HepG2 (cell line): ENCODE measurements around the gene ADSS1. TPM values are rescaled to one million over a fixed set of nuclear protein-coding genes. Genes with fewer than 3 reads are reported as not detected.
A peak's percentile ranks its signal among the peaks of the same experiment; 100 is the strongest.

ENCODE experiments used
- ATAD3A ChIP-seq: sonication (generic); formaldehyde crosslinking; IDR thresholded peaks from 2 replicates; pipeline ENCODE4 v1.4.0; 2020; ENCODE audit warnings: missing genetic modification reagents
- CEBPB ChIP-seq: IDR thresholded peaks from 2 replicates; pipeline ENCODE4 v1.6.1; 2011; ENCODE audit warnings: low read depth, low read length, improper control_type of control experiment, borderline replicate concordance
- FOSL1 ChIP-seq: sonication (generic); formaldehyde crosslinking; IDR thresholded peaks from 2 replicates; pipeline ENCODE4 v1.9.0; 2021; ENCODE audit warnings: missing genetic modification reagents, borderline replicate concordance
- HMG20B ChIP-seq: conservative IDR thresholded peaks from 2 replicates; pipeline ENCODE4 v1.6.1; 2016; ENCODE audit warnings: missing genetic modification reagents, missing compliant biosample characterization
- MZF1 ChIP-seq: sonication (generic); formaldehyde crosslinking; IDR thresholded peaks from 2 replicates; pipeline ENCODE4 v1.8.1; 2023; ENCODE audit warnings: mild to moderate bottlenecking, missing genetic modification reagents, borderline replicate concordance
- RARG ChIP-seq: sonication (generic); formaldehyde crosslinking; IDR thresholded peaks from 2 replicates; pipeline ENCODE4 v1.4.0; 2020; ENCODE audit warnings: low read depth, mild to moderate bottlenecking, missing genetic modification reagents
- SOX13 ChIP-seq, 3 experiments: fragments of 450-650 bp in 1 of 3; sonication (generic) in 1 of 3; formaldehyde crosslinking in 1 of 3; IDR thresholded peaks in 2 of 3; conservative IDR thresholded peaks in 1 of 3; 2 replicates each; pipeline versions ENCODE4 v1.5.0 to v1.6.1; 2016 to 2020; ENCODE audit warnings: antibody characterized with exemption in 1 of 3, mild to moderate bottlenecking in 1 of 3, missing compliant biosample characterization in 1 of 3, missing genetic modification reagents in 1 of 3, moderate library complexity in 1 of 3
- TRIM24 ChIP-seq: sonication (generic); formaldehyde crosslinking; IDR thresholded peaks from 2 replicates; pipeline ENCODE4 v1.8.0; 2022; ENCODE audit warnings: mild to moderate bottlenecking, missing genetic modification reagents
- ZBTB21 ChIP-seq: sonication (generic); formaldehyde crosslinking; IDR thresholded peaks from 2 replicates; pipeline ENCODE4 v1.4.0; 2020; ENCODE audit warnings: missing genetic modification reagents
- ZEB1 ChIP-seq: IDR thresholded peaks from 2 replicates; pipeline ENCODE4 v1.6.1; 2012; ENCODE audit warnings: mild to moderate bottlenecking, low read depth, inconsistent platforms; ENCODE audit not compliant: insufficient replicate concordance
- ZNF331 ChIP-seq: sonication (generic); formaldehyde crosslinking; IDR thresholded peaks from 2 replicates; pipeline ENCODE4 v1.4.0; 2020; ENCODE audit warnings: missing genetic modification reagents
- ZNF34 ChIP-seq: sonication (generic); formaldehyde crosslinking; IDR thresholded peaks from 2 replicates; pipeline ENCODE4 v1.4.0; 2020; ENCODE audit warnings: mild to moderate bottlenecking, missing genetic modification reagents, borderline replicate concordance
- ZNF773 ChIP-seq: sonication (generic); formaldehyde crosslinking; IDR thresholded peaks from 2 replicates; pipeline ENCODE4 v1.4.0; 2020; ENCODE audit warnings: missing genetic modification reagents, borderline replicate concordance
- polyA plus RNA-seq, 8 experiments: library from polyadenylated mRNA; depleted of rRNA in 3 of 8; stranded (reverse) in 7 of 8; unstranded in 1 of 8; fragments of >200 nt; fragmentation: Illumina TruSeq in 4 of 8; extraction: Trizol in 4 of 8; gene quantifications; 2 replicates each; pipeline versions ENCODE4 v1.2.1 to v1.2.3, GENCODE V29; 2011 to 2016; ENCODE audit warnings: low read depth in 4 of 8, missing spikeins in 1 of 8, mixed read lengths in 1 of 8; ENCODE audit not compliant: insufficient read depth in 1 of 8
- total RNA-seq, 5 experiments: library from RNA; depleted of rRNA; stranded (reverse); fragments of >200 nt; fragmentation: Illumina TruSeq; extraction: Trizol; gene quantifications; 2 replicates each; pipeline ENCODE4 v1.2.3, GENCODE V29; 2016; ENCODE audit warnings: low read depth in 1 of 5
- TF ChIP-seq, protein P1 (sequence below): sonication (generic); formaldehyde crosslinking; IDR thresholded peaks from 2 replicates; pipeline ENCODE4 v1.5.1; 2020; ENCODE audit warnings: missing genetic modification reagents, mild to moderate bottlenecking, borderline replicate concordance
- TF ChIP-seq, protein P2 (sequence below): sonication (generic); formaldehyde crosslinking; conservative IDR thresholded peaks from 2 replicates; pipeline ENCODE4 v1.5.0; 2020; ENCODE audit warnings: missing genetic modification reagents
- TF ChIP-seq, protein P3 (sequence below): sonication (generic); formaldehyde crosslinking; IDR thresholded peaks from 2 replicates; pipeline ENCODE4 v1.5.0; 2020; ENCODE audit warnings: mild to moderate bottlenecking, missing genetic modification reagents, moderate library complexity
- TF ChIP-seq, protein P4 (sequence below): IDR thresholded peaks from 2 replicates; pipeline ENCODE4 v1.6.1; 2016; ENCODE audit warnings: missing compliant biosample characterization, missing genetic modification reagents, borderline replicate concordance
- TF ChIP-seq, protein P5 (sequence below): sonication (generic); formaldehyde crosslinking; IDR thresholded peaks from 2 replicates; pipeline ENCODE4 v1.8.1; 2023; ENCODE audit warnings: mild to moderate bottlenecking, missing genetic modification reagents, borderline replicate concordance

ADSS1 gene
- total and polyA plus RNA-seq, 2 of the 13 experiments (the other 11 are each of a cell fraction or from before 2014, with no cell fraction given) = 1.0 to 36.7 TPM

DNA sequence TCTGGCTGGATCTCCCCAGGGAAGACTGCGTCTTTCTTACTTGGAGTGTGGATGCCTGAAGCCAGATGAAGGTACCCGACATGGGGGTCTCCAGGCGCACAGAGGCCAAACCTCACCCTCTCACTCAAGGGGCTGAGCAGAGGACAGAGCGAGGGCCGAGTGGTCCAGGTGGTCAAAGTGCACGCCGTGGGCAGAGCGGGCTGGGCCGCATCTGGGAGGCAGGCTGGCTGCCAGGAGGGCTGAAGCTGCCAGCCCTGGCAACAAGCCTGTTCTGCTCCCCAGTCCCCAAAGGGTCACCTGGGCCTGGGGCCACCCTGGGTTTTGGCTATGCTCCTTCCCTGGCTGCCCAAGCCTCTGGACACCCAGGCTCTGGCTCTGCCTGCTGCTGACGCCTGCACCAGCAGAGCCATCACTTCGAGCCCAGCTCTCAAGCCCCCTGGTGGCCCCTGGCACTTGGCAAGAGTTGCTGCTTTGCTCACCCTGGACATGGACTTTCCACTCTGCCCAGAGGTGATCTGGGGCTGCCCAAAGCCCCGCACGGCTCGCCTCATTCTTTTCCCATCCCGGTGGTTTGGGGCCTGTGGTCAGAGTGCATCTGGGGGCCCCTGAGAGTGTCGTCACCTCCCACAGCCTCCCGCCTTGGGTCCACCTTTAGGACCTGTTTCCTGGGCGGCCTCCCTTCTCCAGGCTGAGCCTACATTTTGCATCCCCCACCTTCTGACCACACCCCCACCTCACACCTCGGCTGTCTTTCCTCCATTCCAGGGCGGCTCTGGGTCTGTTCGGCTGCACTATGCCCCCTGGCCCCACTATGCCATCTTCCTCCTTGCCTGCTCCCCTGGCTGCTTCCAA, 2.8 kb downstream of the ADSS1 start (continued):
- TF ChIP-seq RARG (CRISPR knock-in tag) = no peak
- no peak for TF ChIP-seq HMG20B (CRISPR knock-in tag)
- TF ChIP-seq ZBTB21 (CRISPR knock-in tag) = 0 out of 2 replicates have a peak, but pooled peaks have one; percentile 41
- no peak for TF ChIP-seq CEBPB
- TF ChIP-seq FOSL1 (CRISPR knock-in tag) = no peak
- TF ChIP-seq ATAD3A (CRISPR knock-in tag) = no peak
- no peak for TF ChIP-seq TRIM24 (CRISPR knock-in tag)
- no peak for TF ChIP-seq ZNF773 (CRISPR knock-in tag)
- TF ChIP-seq, protein P1, sequence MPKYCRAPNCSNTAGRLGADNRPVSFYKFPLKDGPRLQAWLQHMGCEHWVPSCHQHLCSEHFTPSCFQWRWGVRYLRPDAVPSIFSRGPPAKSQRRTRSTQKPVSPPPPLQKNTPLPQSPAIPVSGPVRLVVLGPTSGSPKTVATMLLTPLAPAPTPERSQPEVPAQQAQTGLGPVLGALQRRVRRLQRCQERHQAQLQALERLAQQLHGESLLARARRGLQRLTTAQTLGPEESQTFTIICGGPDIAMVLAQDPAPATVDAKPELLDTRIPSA (CRISPR knock-in tag) = no peak
- TF ChIP-seq ZEB1 = no peak
- TF ChIP-seq SOX13 (IDR thresholded peaks at IDR 0.05) = no peak
- 0 out of 4 replicates have a peak, but pooled peaks of 1 of the 2 experiments have one; percentile 22 for TF ChIP-seq SOX13 (CRISPR knock-in tag; conservative IDR thresholded peaks at IDR 0.05 in 1 of 2, IDR thresholded peaks at IDR 0.05 in 1 of 2)
- no peak for TF ChIP-seq MZF1 (CRISPR knock-in tag)
- TF ChIP-seq, protein P2, sequence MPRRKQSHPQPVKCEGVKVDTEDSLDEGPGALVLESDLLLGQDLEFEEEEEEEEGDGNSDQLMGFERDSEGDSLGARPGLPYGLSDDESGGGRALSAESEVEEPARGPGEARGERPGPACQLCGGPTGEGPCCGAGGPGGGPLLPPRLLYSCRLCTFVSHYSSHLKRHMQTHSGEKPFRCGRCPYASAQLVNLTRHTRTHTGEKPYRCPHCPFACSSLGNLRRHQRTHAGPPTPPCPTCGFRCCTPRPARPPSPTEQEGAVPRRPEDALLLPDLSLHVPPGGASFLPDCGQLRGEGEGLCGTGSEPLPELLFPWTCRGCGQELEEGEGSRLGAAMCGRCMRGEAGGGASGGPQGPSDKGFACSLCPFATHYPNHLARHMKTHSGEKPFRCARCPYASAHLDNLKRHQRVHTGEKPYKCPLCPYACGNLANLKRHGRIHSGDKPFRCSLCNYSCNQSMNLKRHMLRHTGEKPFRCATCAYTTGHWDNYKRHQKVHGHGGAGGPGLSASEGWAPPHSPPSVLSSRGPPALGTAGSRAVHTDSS = no peak
- 0 out of 2 replicates have a peak, but pooled peaks have one; percentile 41 for TF ChIP-seq ZNF331 (CRISPR knock-in tag)
- TF ChIP-seq, protein P3, sequence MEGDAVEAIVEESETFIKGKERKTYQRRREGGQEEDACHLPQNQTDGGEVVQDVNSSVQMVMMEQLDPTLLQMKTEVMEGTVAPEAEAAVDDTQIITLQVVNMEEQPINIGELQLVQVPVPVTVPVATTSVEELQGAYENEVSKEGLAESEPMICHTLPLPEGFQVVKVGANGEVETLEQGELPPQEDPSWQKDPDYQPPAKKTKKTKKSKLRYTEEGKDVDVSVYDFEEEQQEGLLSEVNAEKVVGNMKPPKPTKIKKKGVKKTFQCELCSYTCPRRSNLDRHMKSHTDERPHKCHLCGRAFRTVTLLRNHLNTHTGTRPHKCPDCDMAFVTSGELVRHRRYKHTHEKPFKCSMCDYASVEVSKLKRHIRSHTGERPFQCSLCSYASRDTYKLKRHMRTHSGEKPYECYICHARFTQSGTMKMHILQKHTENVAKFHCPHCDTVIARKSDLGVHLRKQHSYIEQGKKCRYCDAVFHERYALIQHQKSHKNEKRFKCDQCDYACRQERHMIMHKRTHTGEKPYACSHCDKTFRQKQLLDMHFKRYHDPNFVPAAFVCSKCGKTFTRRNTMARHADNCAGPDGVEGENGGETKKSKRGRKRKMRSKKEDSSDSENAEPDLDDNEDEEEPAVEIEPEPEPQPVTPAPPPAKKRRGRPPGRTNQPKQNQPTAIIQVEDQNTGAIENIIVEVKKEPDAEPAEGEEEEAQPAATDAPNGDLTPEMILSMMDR (CRISPR knock-in tag) = peak; percentile 67
- TF ChIP-seq, protein P4, sequence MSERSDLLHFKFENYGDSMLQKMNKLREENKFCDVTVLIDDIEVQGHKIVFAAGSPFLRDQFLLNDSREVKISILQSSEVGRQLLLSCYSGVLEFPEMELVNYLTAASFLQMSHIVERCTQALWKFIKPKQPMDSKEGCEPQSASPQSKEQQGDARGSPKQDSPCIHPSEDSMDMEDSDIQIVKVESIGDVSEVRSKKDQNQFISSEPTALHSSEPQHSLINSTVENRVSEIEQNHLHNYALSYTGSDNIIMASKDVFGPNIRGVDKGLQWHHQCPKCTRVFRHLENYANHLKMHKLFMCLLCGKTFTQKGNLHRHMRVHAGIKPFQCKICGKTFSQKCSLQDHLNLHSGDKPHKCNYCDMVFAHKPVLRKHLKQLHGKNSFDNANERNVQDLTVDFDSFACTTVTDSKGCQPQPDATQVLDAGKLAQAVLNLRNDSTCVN (CRISPR knock-in tag) = no peak
- TF ChIP-seq ZNF34 (CRISPR knock-in tag) = no peak
- TF ChIP-seq, protein P5, sequence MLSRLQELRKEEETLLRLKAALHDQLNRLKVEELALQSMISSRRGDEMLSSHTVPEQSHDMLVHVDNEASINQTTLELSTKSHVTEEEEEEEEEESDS (CRISPR knock-in tag) = no peak
